GM21576 (cell line): ENCODE results near the gene MLLT10.
"Not testable (repeated sequence)": the region's sequence is repeated elsewhere in the genome, so short reads cannot be mapped to it uniquely, and the experiment has no call there.

Source experiments
- ATAC-seq: cut with Tn5 transposase; IDR thresholded peaks from one replicate; pipeline ENCODE4 v1.9.1; 2021; ENCODE audit warnings: mild to moderate bottlenecking, moderate library complexity; ENCODE audit not compliant: unreplicated experiment

MLLT10 gene

GRCh38 chr10:21527598-21528235 is 6.3 kb upstream of the MLLT10 start:
- ATAC-seq: no peak

GRCh38 chr10:21528236-21529031 is 5.6 kb upstream of the MLLT10 start:
- no peak for ATAC-seq

- ATAC-seq: no peak
Observed at GRCh38 chr10:21529032-21529910, 4.8 kb upstream of the MLLT10 start.

GRCh38 chr10:21530168-21530567 is 3.9 kb upstream of the MLLT10 start:
- ATAC-seq: no peak

- ATAC-seq: no peak
Observed at GRCh38 chr10:21530641-21531040, 3.4 kb upstream of the MLLT10 start.

- no peak for ATAC-seq
Observed at GRCh38 chr10:21531164-21531563, 2.9 kb upstream of the MLLT10 start.

GRCh38 chr10:21532694-21533466 is 1.2 kb upstream of the MLLT10 start:
- no peak for ATAC-seq

- ATAC-seq: no peak
Observed at GRCh38 chr10:21534280-21534586, 201 bp downstream of the MLLT10 start.

- no peak for ATAC-seq
Observed at GRCh38 chr10:21534604-21535493, 817 bp downstream of the MLLT10 start.

- no peak for ATAC-seq
Observed at GRCh38 chr10:21535494-21535965, 1.5 kb downstream of the MLLT10 start.

- not testable (repeated sequence) for ATAC-seq
Observed at GRCh38 chr10:21535976-21536375, 1.9 kb downstream of the MLLT10 start.

GRCh38 chr10:21536874-21537273 is 2.8 kb downstream of the MLLT10 start:
- ATAC-seq: no peak

- ATAC-seq: not testable (repeated sequence)
Observed at GRCh38 chr10:21540701-21541100, 6.7 kb downstream of the MLLT10 start.

GRCh38 chr10:21547246-21547645 is 13.2 kb downstream of the MLLT10 start:
- no peak for ATAC-seq

- ATAC-seq: no peak
Observed at GRCh38 chr10:21552638-21553037, 18.6 kb downstream of the MLLT10 start.

GRCh38 chr10:21556527-21556926 is 22.5 kb downstream of the MLLT10 start:
- ATAC-seq: no peak

- ATAC-seq: not testable (repeated sequence)
Observed at GRCh38 chr10:21558984-21559383, 25.0 kb downstream of the MLLT10 start.

GRCh38 chr10:21570761-21571521 is 36.9 kb downstream of the MLLT10 start:
- no peak for ATAC-seq

- no peak for ATAC-seq
Observed at GRCh38 chr10:21572578-21572977, 38.5 kb downstream of the MLLT10 start.
